ENCODE data around the gene RGL1. TPM values are rescaled to one million over a fixed set of nuclear protein-coding genes. Genes with fewer than 3 reads are reported as not detected.

The RGL1 gene
- total RNA-seq, 1 experiment from 2014 or later, result 1.3 TPM

DNA sequence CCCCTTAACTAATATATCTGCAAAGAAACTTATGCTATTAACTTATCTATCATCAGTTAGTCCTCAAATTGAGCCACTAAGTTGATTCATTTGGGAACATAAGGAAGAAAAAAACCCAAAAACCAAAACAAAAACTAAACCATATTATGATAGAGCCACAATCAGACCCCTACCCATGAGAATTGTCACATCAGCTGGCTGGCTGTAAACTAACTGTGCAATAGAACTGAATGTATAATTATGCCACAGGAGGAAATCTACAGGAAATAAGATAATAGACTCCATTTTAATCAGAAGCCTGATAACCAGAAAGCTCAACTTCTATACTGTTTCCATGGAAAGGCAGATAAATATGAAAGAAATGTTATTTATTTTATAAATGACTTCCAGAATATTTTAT, 110.0 kb downstream of the RGL1 start:
- H3K4me3 ChIP-seq (replicated peaks in 1 of 2; ENCODE audit: low read depth in 1 of 2, low read length in 2 of 2), result no peak overlapping the region
- intact Hi-C loops (cut with micrococcal nuclease), result loop anchor here (5.0 to 10.0 kb wide), 3 partner anchors 230 to 750 kb away; partner anchors contain the start of gene ARPC5
- no peaks in the 10 kb centered on the region for H3K27me3 ChIP-seq (ENCODE audit: insufficient read depth, low read length)
- POLR2A ChIA-PET, result interaction anchor here (1.0 kb wide), 1 partner anchor 230 kb away, joined by 3 read pairs; no protein-coding TSS in a partner anchor
- DNase-seq (ENCODE audit: low read depth, low spot score) (no peak), ATAC-seq (no peak)
- H3K27ac ChIP-seq (ENCODE audit: low read depth, low read length), result no peak overlapping the region
- H3K79me2 ChIP-seq (ENCODE audit: insufficient read depth, low read length), result no peaks in the 10 kb centered on the region
- TF ChIP-seq, protein P1, sequence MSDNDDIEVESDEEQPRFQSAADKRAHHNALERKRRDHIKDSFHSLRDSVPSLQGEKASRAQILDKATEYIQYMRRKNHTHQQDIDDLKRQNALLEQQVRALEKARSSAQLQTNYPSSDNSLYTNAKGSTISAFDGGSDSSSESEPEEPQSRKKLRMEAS (IDR thresholded peaks at IDR 0.05), result no peak
- TF ChIP-seq YY1 (IDR thresholded peaks at IDR 0.05; ENCODE audit: extremely low read depth, insufficient replicate concordance, low read depth, low read length) (no peak), EGR1 (IDR thresholded peaks at IDR 0.05; ENCODE audit: low read depth) (no peak), FOSL1 (IDR thresholded peaks at IDR 0.05; ENCODE audit: low read depth) (no peak), EZH2phosphoT487 (IDR thresholded peaks at IDR 0.05; ENCODE audit: borderline replicate concordance) (no peak), SRF (IDR thresholded peaks at IDR 0.05; ENCODE audit: low read depth) (no peak), POLR2A (IDR thresholded peaks at IDR 0.05; ENCODE audit: borderline replicate concordance, extremely low read depth, insufficient read depth, insufficient read length) (no peak), SIN3A (IDR thresholded peaks at IDR 0.05; ENCODE audit: low read depth) (no peak), CTCF (IDR thresholded peaks at IDR 0.05 in 2 of 3, conservative IDR thresholded peaks at IDR 0.05 in 1 of 3; ENCODE audit: borderline replicate concordance in 1 of 3, insufficient read depth in 1 of 3, low read depth in 2 of 3, low read length in 2 of 3) (no peak), CBX3 (IDR thresholded peaks at IDR 0.05; ENCODE audit: low read depth) (no peak)
- no peaks in the 10 kb centered on the region for H3K36me3 ChIP-seq (ENCODE audit: control insufficient read depth in 1 of 2, insufficient read depth in 2 of 2, low read length in 2 of 2)
- CTCF ChIA-PET, result interaction anchor here (1.5 to 3.8 kb wide), 8 partner anchors 11 to 952 kb away, joined by 4 to 83 read pairs (median 5); partner anchors contain the start of gene APOBEC4
- RAD21 ChIA-PET (ENCODE audit: low non-redundant PET in 1 of 2, low total read pairs in 2 of 2, uncharacterized antibody in 2 of 2, unreplicated experiment in 2 of 2), result no interaction called here
- H3K9me3 ChIP-seq (ENCODE audit: control insufficient read depth in 1 of 2, insufficient read depth in 1 of 2, low read depth in 1 of 2, low read length in 2 of 2), result no peaks in the 10 kb centered on the region
- H3K4me1 ChIP-seq (ENCODE audit: control insufficient read depth in 1 of 2, insufficient read depth in 2 of 2, low read length in 2 of 2), result peaks cover 2 to 12% of the 10 kb centered on the region in 2 experiments; a peak in 2 of 4 replicates
- H3K9ac ChIP-seq (ENCODE audit: low read length), result no peak overlapping the region
- BruUV-seq (replicated peaks), result no TSS peak
- H3K9me2 ChIP-seq (ENCODE audit: insufficient read depth), result no peaks in the 10 kb centered on the region
- no peak overlapping the region for H2AFZ ChIP-seq (ENCODE audit: low read depth, low read length, poor library complexity, severe bottlenecking)
- H3K4me2 ChIP-seq (ENCODE audit: low read length), result no peak overlapping the region
- H4K20me1 ChIP-seq (ENCODE audit: insufficient read depth), result no peaks in the 10 kb centered on the region
